ENCODE data around the gene CYTH3.

Gene CYTH3

DNA sequence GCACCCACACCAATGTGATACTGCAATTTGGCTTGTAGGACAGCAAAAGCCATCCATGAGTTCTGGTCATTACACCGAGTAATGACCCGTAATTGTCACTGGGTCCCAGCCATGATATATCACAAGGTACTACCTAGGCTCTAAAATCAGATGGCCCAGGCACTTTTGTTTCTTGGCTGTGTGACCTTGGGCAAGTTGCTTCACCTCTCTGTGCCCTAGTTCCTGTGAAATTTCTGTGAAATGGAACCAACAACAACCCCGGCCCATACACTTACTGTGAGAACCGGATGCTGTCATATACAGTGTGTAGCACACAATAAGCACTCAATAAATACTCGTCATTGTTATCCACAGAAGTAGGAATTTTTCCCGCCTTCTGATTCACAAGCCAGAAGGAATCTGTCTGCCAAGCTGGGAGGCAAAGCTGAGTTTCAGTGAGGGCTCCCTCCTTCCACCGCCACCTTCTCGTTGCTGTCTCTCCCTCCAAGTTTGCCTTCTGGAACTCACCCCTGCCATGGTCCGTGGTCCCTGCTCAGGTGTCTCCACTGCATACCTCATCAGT, 6.4 kb upstream of the CYTH3 start:
- Histone ChIP-seq H3K27ac (no peak overlapping the region), H3K27me3 (replicated peaks) (no peaks in the 10 kb centered on the region), H3K36me3 (replicated peaks) (no peaks in the 10 kb centered on the region), H3K4me3 (ENCODE audit: low read depth, low read length) (no peak overlapping the region)
- TF ChIP-seq, protein P1, sequence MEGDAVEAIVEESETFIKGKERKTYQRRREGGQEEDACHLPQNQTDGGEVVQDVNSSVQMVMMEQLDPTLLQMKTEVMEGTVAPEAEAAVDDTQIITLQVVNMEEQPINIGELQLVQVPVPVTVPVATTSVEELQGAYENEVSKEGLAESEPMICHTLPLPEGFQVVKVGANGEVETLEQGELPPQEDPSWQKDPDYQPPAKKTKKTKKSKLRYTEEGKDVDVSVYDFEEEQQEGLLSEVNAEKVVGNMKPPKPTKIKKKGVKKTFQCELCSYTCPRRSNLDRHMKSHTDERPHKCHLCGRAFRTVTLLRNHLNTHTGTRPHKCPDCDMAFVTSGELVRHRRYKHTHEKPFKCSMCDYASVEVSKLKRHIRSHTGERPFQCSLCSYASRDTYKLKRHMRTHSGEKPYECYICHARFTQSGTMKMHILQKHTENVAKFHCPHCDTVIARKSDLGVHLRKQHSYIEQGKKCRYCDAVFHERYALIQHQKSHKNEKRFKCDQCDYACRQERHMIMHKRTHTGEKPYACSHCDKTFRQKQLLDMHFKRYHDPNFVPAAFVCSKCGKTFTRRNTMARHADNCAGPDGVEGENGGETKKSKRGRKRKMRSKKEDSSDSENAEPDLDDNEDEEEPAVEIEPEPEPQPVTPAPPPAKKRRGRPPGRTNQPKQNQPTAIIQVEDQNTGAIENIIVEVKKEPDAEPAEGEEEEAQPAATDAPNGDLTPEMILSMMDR (IDR thresholded peaks at IDR 0.05; ENCODE audit: low read depth, low read length, missing control alignments), result no peak
- no peak for DNase-seq
- in situ Hi-C loops (cut with HindIII; ENCODE audit: low pct_ligation_motif_present, low sequenced_read_pairs), result no loop called here

DNA sequence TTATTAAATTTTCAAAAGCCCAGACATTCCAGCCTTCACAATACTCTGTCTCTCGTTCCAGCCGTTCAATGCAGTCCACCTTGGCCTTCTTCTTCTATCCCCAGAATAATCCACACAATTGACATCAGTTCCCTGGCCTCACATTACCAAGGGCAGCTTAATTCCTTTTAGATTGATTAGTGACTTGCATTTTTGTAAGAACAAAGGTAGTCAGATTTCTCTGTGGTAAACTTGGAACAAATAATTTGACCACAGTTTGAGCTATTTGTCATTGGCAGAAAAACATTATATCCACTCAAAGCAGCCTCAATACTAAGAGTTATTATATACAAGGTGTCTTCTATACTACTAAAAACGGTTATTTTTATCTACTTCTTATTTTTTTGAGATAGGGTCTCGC, 5.1 kb upstream of the CYTH3 start:
- Histone ChIP-seq H3K27ac (no peak overlapping the region), H3K27me3 (replicated peaks) (no peaks in the 10 kb centered on the region), H3K36me3 (replicated peaks) (no peaks in the 10 kb centered on the region), H3K4me3 (ENCODE audit: low read depth, low read length) (no peak overlapping the region)
- TF ChIP-seq, protein P1 (IDR thresholded peaks at IDR 0.05; ENCODE audit: low read depth, low read length, missing control alignments), result no peak
- in situ Hi-C loops (cut with HindIII; ENCODE audit: low pct_ligation_motif_present, low sequenced_read_pairs), result no loop called here
- DNase-seq, result no peak

DNA sequence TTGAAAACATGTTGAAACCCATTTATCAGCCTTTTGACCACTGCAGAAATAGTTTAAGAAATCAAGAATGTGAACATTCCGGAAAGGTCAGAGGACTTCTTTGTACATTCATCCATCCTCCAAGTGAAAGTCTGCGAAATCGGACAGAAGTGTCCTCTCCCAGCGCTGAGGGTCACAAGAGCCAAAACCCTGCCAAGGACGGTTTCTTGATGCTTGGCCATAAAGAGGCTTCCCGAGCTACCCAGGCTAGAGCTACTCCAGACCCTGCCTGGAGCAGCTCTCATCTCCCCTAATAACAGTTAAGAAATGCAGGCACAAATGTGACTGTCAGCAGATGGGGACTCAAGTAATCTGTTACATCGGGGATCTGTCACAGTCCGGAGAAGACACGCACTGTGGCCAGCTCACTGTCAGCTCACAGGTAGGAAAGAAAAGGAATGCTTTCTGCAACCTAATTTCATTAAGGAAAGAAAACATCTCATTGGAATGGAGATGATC, 4.5 kb upstream of the CYTH3 start:
- H3K36me3 ChIP-seq (replicated peaks), result no peaks in the 10 kb centered on the region
- TF ChIP-seq, protein P1 (IDR thresholded peaks at IDR 0.05; ENCODE audit: low read depth, low read length, missing control alignments), result no peak
- in situ Hi-C loops (cut with HindIII; ENCODE audit: low pct_ligation_motif_present, low sequenced_read_pairs), result no loop called here
- no peaks in the 10 kb centered on the region for H3K27me3 ChIP-seq (replicated peaks)
- no peak overlapping the region for H3K4me3 ChIP-seq (ENCODE audit: low read depth, low read length)
- no peak overlapping the region for H3K27ac ChIP-seq
- DNase-seq, result no peak

DNA sequence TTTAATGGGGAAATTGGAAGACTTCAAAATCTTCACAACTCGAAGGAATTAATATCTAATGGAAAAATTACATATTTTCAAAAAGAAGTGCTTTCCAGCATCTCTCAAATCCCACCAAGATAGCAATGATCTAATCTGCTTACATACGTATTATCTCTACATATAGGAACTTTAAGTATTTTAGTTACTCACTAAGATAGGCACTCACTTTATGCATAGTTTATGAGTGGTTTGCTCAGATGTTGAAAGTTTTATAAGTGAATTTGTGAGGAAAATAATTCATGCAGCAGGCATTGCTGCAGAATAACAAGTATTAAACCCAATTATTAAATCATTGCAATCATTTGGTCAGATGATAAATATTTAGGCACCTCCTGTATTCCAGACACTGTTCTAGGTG, 2.3 kb upstream of the CYTH3 start:
- TF ChIP-seq, protein P1 (IDR thresholded peaks at IDR 0.05; ENCODE audit: low read depth, low read length, missing control alignments), result no peak
- in situ Hi-C loops (cut with HindIII; ENCODE audit: low pct_ligation_motif_present, low sequenced_read_pairs), result no loop called here
- no peak for DNase-seq
- no peak overlapping the region for H3K4me3 ChIP-seq (ENCODE audit: low read depth, low read length)
- no peak overlapping the region for H3K27ac ChIP-seq
- no peaks in the 10 kb centered on the region for H3K36me3 ChIP-seq (replicated peaks)
- H3K27me3 ChIP-seq (replicated peaks), result no peaks in the 10 kb centered on the region

DNA sequence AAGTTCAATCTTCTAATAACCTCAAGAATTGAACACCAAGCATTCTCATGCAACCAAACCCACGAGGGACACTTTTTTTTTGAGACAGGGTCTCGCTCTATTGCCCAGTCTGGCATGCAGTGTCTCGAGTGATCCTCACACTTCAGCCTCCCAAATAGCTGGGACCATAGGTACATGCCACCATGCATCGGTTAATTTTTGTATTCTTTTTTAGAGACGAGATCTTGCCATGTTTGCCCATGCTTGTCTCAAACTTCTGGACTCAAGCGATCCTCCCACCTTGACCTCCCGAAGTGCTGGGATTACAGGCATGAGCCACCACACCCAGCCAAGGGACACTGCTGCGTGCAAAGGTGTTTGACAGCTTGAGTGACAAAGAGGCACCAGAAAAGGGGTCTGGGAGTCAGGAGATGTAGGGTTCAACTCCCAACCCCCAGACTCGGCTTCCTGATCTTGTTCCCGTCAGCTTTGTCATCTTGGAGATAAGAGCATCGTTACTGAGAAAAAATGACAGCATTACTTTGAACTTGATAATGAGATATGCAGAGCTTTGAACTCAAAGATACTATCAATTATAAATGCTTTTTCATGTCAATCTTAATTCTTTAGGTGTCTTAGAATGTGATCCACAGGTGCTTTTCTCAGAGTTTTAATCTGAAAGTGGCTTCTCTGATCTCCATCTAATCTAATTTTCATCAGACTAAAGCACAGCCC, 1.6 kb upstream of the CYTH3 start:
- in situ Hi-C loops (cut with HindIII; ENCODE audit: low pct_ligation_motif_present, low sequenced_read_pairs), result no loop called here
- TF ChIP-seq, protein P1 (IDR thresholded peaks at IDR 0.05; ENCODE audit: low read depth, low read length, missing control alignments), result no peak
- H3K4me3 ChIP-seq (ENCODE audit: low read depth, low read length), result no peak overlapping the region
- DNase-seq, result no peak
- no peaks in the 10 kb centered on the region for H3K36me3 ChIP-seq (replicated peaks)
- no peak overlapping the region for H3K27ac ChIP-seq
- no peaks in the 10 kb centered on the region for H3K27me3 ChIP-seq (replicated peaks)

All from brain microvascular endothelial cell (primary cell).